ENCODE results near the gene MTCL3.
A peak's percentile ranks its signal among the peaks of the same experiment; 100 is the strongest.

MTCL3 gene

DNA sequence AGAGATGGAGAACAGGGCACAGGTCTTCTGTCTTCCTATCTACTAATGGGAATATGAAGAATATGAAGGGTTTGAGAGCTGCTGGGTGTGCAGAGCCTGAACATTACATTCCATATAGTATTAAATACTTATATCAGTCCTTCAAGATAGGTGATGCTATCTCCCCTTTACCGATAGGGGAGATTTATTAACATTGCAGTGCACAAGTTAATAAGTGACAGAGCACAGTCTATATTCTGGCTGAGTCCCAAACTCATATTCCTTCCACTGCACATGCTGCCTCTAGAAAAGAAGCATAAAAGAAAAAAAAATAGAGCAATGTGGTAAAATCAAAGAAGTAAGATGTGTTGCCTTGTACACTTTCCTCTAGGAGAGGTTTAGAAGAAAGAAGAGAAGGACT, 41.5 kb downstream of the MTCL3 start:
- no peaks in the 10 kb centered on the region for H3K9me3 Mint-ChIP-seq
- no peaks in the 10 kb centered on the region for H3K27me3 Mint-ChIP-seq
- no peak for DNase-seq (ENCODE audit: low spot score in 2 of 2)
- no peak overlapping the region for H3K27ac Mint-ChIP-seq (ENCODE audit: low read depth)
- H3K4me1 Mint-ChIP-seq, result no peaks in the 10 kb centered on the region
- no peak overlapping the region for H3K4me3 Mint-ChIP-seq
- H3K36me3 Mint-ChIP-seq (ENCODE audit: insufficient read depth), result peaks cover 3% of the 10 kb centered on the region
- no peak for ATAC-seq (replicated peaks; ENCODE audit: extremely low read depth, poor library complexity, severe bottlenecking)

DNA sequence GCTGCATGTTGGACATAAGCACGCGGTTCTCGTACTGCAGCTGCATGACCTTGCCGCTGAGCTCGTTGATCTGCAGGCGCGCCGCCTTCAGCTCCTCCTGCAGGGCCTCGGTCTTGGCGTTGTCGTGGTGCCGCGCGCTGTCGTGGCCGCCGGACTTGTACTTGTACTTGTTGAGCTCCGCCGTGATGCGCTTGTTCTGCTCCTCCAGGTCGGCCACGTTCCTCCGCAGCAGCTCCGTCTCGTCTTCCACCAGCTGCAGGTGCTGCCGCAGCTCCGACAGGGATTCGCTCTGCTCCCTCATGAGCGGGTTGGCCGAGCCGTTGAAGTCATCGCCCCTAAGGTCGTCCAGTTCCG, 43.3 kb downstream of the MTCL3 start:
- no peak overlapping the region for H3K4me3 Mint-ChIP-seq
- no peak overlapping the region for H3K27ac Mint-ChIP-seq (ENCODE audit: low read depth)

DNA sequence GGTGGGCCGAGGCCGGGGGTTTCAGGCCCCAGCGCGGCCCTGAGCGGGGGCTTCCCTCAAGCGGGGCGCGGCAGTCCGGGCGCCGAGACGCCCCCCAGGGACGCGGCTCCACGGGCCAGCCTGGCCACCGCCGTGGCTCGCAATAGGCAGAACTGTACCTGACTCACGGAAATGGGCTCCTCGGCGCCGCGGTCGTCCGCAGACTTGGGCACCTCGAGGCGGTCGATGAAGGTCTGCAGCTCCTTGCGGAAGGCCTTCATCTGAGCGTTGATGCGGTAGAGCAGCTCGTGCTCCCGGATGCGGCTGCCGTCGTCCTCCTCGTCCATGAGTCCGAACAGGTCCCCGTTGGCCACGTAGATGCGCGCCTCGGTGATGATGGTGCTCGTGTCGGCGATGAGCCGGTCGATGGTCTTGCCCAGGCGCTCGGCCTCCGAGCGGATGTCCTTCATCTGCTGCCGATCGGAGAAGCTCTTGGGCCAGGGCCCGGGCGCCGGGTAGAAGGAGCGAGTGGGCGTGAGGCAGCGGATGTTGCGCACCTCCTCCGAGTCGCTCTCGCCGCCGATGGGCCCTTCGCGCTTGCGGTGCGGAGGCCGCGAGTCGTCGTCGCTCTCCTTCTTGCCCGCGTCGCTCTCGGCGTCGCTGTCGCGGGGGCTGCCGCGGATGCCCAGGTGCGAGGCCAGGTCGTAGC, 43.9 kb downstream of the MTCL3 start:
- no peak overlapping the region for H3K27ac Mint-ChIP-seq (ENCODE audit: low read depth)
- no peaks in the 10 kb centered on the region for H3K27me3 Mint-ChIP-seq
- peaks cover 1% of the 10 kb centered on the region for H3K36me3 Mint-ChIP-seq (ENCODE audit: insufficient read depth)
- ATAC-seq (replicated peaks; ENCODE audit: extremely low read depth, poor library complexity, severe bottlenecking) (no peak), DNase-seq (ENCODE audit: low spot score in 2 of 2) (no peak)
- no peaks in the 10 kb centered on the region for H3K9me3 Mint-ChIP-seq
- no peaks in the 10 kb centered on the region for H3K4me1 Mint-ChIP-seq
- H3K4me3 Mint-ChIP-seq, result no peak overlapping the region

More for the DNA sequence above, 43.3 kb downstream of the MTCL3 start:
- Mint-ChIP-seq H3K36me3 (ENCODE audit: insufficient read depth) (peaks cover 1% of the 10 kb centered on the region), H3K9me3 (no peaks in the 10 kb centered on the region), H3K27me3 (no peaks in the 10 kb centered on the region), H3K4me1 (no peaks in the 10 kb centered on the region)
- no peak for ATAC-seq (replicated peaks; ENCODE audit: extremely low read depth, poor library complexity, severe bottlenecking)
- no peak for DNase-seq (ENCODE audit: low spot score in 2 of 2)

DNA sequence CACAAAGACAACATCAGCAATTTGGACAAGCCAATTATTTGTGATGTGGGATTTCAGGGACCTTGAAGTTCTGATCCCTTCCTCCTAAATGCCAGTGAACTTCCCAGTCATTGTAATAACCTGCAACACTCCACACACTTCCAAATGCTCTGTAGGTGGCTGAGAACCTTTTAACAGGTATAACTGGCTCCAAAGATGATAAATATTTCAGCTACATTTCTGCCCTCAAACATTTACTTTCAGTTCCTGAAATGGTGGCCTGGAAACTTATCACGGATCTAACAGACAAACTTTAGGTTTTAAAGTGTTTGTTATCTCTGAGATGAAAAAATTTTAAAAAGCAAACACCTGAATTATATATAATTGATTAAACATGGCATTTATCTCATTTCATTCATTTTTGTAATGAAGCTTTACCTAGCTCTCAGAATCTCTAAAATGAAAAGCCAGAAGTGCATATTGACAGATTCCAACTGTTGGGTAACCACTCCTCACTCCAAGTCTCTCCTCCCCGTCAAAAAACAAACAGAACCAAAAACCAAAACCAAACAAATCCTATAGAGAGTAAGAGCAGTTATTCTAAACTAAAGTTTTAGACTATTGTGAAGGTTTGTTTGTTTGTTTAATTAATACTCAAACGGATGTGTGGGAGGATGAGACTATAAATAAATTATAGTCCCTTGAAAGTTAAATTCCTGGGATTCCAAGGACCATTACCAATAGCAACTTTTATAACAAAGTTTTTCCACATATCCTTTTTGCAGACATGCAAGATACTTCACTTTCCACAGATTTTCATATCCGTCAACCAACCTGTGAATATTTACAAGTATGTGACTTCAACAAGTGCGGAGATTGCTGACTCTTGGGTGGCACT, 47.5 kb downstream of the MTCL3 start:
- H3K27ac Mint-ChIP-seq (ENCODE audit: low read depth), result no peak overlapping the region
- H3K36me3 Mint-ChIP-seq (ENCODE audit: insufficient read depth), result peaks cover 3% of the 10 kb centered on the region
- no peaks in the 10 kb centered on the region for H3K4me1 Mint-ChIP-seq
- no peaks in the 10 kb centered on the region for H3K27me3 Mint-ChIP-seq
- no peaks in the 10 kb centered on the region for H3K9me3 Mint-ChIP-seq
- DNase-seq (ENCODE audit: low spot score in 2 of 2) (no peak), ATAC-seq (replicated peaks; ENCODE audit: extremely low read depth, poor library complexity, severe bottlenecking) (no peak)
- no peak overlapping the region for H3K4me3 Mint-ChIP-seq

DNA sequence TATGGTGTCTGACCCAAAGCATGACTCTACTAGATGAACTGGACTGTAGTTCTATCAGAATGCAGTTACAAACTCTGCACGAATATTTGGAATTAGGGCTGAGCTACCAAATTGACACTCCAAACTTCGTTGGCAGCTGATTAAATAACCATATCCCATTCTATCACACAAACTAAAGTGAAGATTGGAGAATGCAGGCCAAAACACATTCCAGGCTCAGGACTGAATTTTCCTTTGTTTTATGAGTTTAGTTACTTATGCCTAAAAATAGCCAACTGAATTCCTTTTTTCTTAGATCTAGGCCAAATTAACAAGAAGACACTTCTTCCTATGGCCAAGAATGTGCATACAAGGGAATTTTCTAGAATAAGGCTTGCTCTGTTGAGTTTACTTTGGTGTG, 50.2 kb downstream of the MTCL3 start:
- H3K4me1 Mint-ChIP-seq, result no peaks in the 10 kb centered on the region
- H3K27ac Mint-ChIP-seq (ENCODE audit: low read depth), result no peak overlapping the region
- no peak for DNase-seq (ENCODE audit: low spot score in 2 of 2)
- H3K36me3 Mint-ChIP-seq (ENCODE audit: insufficient read depth), result peaks cover 3% of the 10 kb centered on the region
- H3K4me3 Mint-ChIP-seq, result no peak overlapping the region
- no peaks in the 10 kb centered on the region for H3K9me3 Mint-ChIP-seq
- no peaks in the 10 kb centered on the region for H3K27me3 Mint-ChIP-seq
- ATAC-seq (replicated peaks; ENCODE audit: extremely low read depth, poor library complexity, severe bottlenecking), result no peak

DNA sequence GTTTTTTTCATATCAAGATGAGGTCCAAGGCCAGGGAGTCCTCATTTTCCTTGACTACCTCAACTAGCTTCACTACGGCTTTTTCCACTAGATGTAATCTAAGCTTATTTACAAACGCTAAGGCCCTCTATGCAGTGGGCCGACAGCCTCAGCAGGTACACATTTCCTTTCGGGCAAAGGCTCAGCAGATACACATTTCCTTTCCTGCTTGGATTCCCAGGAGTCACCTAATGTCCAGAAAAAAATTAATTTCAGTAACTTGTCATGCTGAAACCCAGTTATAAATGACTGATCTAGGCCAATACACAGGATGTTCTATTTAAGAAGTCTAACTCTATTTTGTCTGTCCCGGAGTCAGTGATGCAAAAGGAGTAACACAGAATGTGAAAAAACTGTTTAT, 52.7 kb downstream of the MTCL3 start:
- Mint-ChIP-seq H3K36me3 (ENCODE audit: insufficient read depth) (peaks cover 2% of the 10 kb centered on the region), H3K4me1 (no peaks in the 10 kb centered on the region), H3K9me3 (no peaks in the 10 kb centered on the region), H3K4me3 (no peak overlapping the region), H3K27ac (ENCODE audit: low read depth) (no peak overlapping the region), H3K27me3 (no peaks in the 10 kb centered on the region)
- DNase-seq (ENCODE audit: low spot score in 2 of 2) (no peak), ATAC-seq (replicated peaks; ENCODE audit: extremely low read depth, poor library complexity, severe bottlenecking) (no peak)

DNA sequence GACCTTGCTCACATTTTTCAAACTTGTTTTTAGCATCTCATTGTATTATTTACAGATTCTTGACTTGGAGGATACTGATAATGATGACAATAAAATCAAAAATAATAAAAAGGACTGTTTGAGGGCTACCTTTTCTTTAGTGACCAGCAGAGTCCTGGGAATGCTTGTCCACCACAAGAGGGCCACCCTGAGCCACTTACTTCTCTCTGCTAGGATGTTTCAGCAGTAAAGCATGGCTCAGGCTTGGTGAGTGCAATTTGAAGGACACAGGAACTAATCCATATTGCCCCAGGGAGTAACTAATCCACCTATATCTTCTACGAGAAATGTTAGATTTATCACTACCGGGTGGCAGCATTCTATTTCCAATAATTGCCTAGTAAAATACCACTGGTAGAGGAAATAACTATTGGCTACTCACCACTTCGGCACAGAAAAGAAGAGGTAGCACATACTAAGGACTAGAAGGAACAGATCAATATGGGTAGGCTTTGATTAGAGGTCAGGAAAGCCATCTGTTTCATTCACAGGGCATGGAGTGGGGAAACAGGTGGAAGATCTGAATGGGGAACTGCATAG, 54.2 kb downstream of the MTCL3 start:
- no peaks in the 10 kb centered on the region for H3K27me3 Mint-ChIP-seq
- H3K27ac Mint-ChIP-seq (ENCODE audit: low read depth), result no peak overlapping the region
- H3K4me1 Mint-ChIP-seq, result no peaks in the 10 kb centered on the region
- peaks cover 2% of the 10 kb centered on the region for H3K36me3 Mint-ChIP-seq (ENCODE audit: insufficient read depth)
- DNase-seq (ENCODE audit: low spot score in 2 of 2), result peak in 1 of 2 donors; percentile 20
- no peaks in the 10 kb centered on the region for H3K9me3 Mint-ChIP-seq
- no peak overlapping the region for H3K4me3 Mint-ChIP-seq
- no peak for ATAC-seq (replicated peaks; ENCODE audit: extremely low read depth, poor library complexity, severe bottlenecking)

DNA sequence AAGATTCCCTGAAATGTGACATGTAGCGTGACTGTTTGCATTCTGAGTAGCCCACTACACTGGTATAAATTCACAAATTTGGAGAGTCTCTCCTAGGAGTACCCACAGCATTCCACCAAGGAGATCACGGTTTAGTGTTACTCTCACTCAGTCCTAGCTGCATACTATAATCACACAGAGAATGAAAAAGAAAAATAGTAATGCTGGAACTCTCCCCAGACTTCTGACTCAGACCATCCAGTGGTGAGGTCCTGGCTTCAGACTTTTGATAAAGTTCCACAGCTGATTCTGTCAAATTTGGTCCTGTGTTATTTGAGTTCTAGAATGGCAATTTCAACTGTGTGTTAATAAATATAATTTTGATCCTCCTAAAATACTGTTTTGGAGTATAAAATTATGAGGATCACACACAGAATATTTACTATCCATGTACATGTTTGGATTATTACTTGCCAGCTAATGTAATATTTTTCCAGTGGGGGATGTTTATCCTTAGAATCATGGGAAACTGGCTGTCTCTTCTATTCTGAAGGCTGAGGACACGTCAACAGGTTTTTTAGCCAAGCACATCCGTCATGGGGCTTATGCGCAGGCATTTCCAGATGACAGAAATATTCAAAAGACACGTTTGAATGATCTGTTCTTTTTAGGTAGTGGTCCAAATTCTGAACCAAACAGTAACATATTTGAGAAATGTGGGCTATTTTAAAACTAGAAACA, 54.8 kb downstream of the MTCL3 start:
- no peaks in the 10 kb centered on the region for H3K27me3 Mint-ChIP-seq
- no peak for DNase-seq (ENCODE audit: low spot score in 2 of 2)
- H3K36me3 Mint-ChIP-seq (ENCODE audit: insufficient read depth), result no peaks in the 10 kb centered on the region
- no peak for ATAC-seq (replicated peaks; ENCODE audit: extremely low read depth, poor library complexity, severe bottlenecking)
- no peak overlapping the region for H3K27ac Mint-ChIP-seq (ENCODE audit: low read depth)
- no peaks in the 10 kb centered on the region for H3K9me3 Mint-ChIP-seq
- H3K4me3 Mint-ChIP-seq, result no peak overlapping the region
- H3K4me1 Mint-ChIP-seq, result no peaks in the 10 kb centered on the region

DNA sequence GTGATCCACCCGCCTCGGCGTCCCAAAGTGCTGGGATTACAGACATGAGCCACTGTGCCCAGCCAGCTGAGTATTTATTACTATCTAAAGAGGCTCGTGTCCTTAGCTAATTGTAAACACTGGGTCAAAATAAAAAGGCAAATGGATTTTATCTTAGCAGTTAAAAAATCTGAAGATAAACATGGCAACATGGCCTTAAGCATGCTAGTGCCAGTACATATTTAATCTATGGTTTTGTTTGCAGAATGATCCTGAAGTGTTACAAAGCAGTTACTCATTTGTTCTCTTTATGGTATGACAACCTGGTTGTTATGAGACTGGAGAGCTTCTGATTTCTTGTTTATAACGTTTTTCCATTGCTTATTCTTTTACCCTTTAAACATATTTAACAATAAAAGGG, 56.1 kb downstream of the MTCL3 start:
- ATAC-seq (replicated peaks; ENCODE audit: extremely low read depth, poor library complexity, severe bottlenecking) (no peak), DNase-seq (ENCODE audit: low spot score in 2 of 2) (no peak)
- Mint-ChIP-seq H3K36me3 (ENCODE audit: insufficient read depth) (no peaks in the 10 kb centered on the region), H3K27me3 (peaks cover 4% of the 10 kb centered on the region), H3K9me3 (no peaks in the 10 kb centered on the region), H3K27ac (ENCODE audit: low read depth) (no peak overlapping the region), H3K4me3 (no peak overlapping the region), H3K4me1 (no peaks in the 10 kb centered on the region)

DNA sequence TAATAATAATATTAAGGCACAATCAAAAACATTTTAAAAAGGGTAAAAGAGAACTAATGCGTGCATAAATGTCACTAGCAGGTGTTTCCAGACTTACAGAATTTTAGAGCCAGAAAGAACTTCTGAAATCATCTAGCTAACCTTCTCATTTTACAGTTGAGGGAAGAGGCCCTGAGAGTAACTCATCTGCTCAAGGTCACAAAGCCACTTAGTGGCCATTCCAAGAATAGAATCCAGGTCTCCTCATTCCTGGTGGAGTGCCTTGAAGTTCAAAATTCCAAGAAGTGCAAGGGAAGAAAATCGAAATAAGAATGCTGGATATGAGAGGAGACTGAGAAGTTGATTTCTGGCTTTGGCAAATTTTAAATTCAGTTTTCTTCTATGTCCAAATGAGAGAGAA, 56.8 kb downstream of the MTCL3 start:
- H3K4me3 Mint-ChIP-seq, result no peak overlapping the region
- no peaks in the 10 kb centered on the region for H3K4me1 Mint-ChIP-seq
- no peak for DNase-seq (ENCODE audit: low spot score in 2 of 2)
- H3K27ac Mint-ChIP-seq (ENCODE audit: low read depth), result no peak overlapping the region
- no peak for ATAC-seq (replicated peaks; ENCODE audit: extremely low read depth, poor library complexity, severe bottlenecking)
- no peaks in the 10 kb centered on the region for H3K36me3 Mint-ChIP-seq (ENCODE audit: insufficient read depth)
- H3K9me3 Mint-ChIP-seq, result no peaks in the 10 kb centered on the region
- H3K27me3 Mint-ChIP-seq, result peaks cover 6% of the 10 kb centered on the region

DNA sequence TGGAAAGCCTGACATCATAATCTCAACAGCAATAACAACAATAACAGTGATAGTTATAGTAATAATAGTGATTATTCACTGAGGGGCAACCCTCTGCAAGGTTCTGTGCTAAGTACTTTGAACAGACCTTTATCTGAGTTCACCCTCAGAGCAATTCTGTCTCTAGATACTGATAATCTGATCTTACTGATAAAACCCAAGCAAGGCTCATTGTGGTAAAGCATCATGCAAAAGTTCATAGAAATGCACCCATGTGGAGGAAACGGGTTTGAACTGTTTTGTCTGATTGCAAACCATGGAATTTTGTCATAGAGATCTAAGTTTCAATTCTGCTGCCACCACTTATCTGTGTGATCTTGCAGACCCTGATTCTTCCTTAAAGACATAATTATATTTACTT, 58.7 kb downstream of the MTCL3 start:
- no peak for ATAC-seq (replicated peaks; ENCODE audit: extremely low read depth, poor library complexity, severe bottlenecking)
- Mint-ChIP-seq H3K4me1 (no peaks in the 10 kb centered on the region), H3K36me3 (ENCODE audit: insufficient read depth) (no peaks in the 10 kb centered on the region), H3K9me3 (no peaks in the 10 kb centered on the region), H3K4me3 (no peak overlapping the region), H3K27ac (ENCODE audit: low read depth) (no peak overlapping the region), H3K27me3 (peaks cover 20% of the 10 kb centered on the region)
- DNase-seq (ENCODE audit: low spot score in 2 of 2), result no peak

DNA sequence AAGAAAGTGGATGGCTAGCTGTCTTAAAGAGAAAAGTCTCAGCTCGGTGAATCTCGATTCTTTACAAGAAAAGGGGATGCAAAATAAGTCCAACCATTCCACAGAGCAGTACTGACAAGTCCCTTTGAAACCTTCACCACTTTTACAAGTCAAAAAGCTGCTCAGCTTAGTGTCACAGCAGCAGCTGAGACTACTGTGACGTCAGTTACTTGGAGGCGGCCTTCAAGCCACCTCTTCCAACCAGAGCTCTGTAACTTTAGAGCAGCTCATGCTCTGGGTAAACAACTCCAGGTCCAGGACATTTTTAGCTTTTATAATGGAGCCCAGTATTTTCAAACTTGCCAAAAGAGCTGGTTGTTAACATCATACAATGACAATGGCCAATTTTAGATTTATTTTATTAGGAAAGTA, 59.9 kb downstream of the MTCL3 start, which contains the start of gene KIAA0408:
Gene KIAA0408 (minus strand): TSS at position 159 of the 411 bp plus-strand sequence. CDS start 5,408 bp downstream, outside the sequence.
- no peak for DNase-seq (ENCODE audit: low spot score in 2 of 2)
- no peak within 1 kb of the TSS for H3K27ac Mint-ChIP-seq (ENCODE audit: low read depth)
- ATAC-seq (replicated peaks; ENCODE audit: extremely low read depth, poor library complexity, severe bottlenecking), result no peak
- no peaks in the 10 kb centered on the region for H3K4me1 Mint-ChIP-seq
- no peaks in the 10 kb centered on the region for H3K9me3 Mint-ChIP-seq
- no peak within 1 kb of the TSS for H3K4me3 Mint-ChIP-seq
- peaks cover 20% of the 10 kb centered on the region for H3K27me3 Mint-ChIP-seq
- H3K36me3 Mint-ChIP-seq (ENCODE audit: insufficient read depth), result no peaks in the 10 kb centered on the region
